Hematopoietic multipotent progenitor cell treated with erythropoietin and hydrocortisone succinate and interleukin-3 and kit ligand, for 4 days (in vitro differentiated cells): ENCODE data around the gene SEMA4A.
"Not testable (repeated sequence)": the region's sequence is repeated elsewhere in the genome, so short reads cannot be mapped to it uniquely, and the experiment has no call there.

Source experiments
- DNase-seq: peaks from one replicate; pipeline ENCODE4 v3.0.0-alpha.2; 2015

The SEMA4A gene

GRCh38 chr1:156198831-156199349 is 45.5 kb downstream of the SEMA4A start:
- peak; percentile 15 for DNase-seq

GRCh38 chr1:156200044-156200443 is 46.7 kb downstream of the SEMA4A start:
- no peak for DNase-seq

- DNase-seq: no peak
Measured at GRCh38 chr1:156203331-156203730, 49.9 kb downstream of the SEMA4A start.

- no peak for DNase-seq
Measured at GRCh38 chr1:156204686-156205085, 51.3 kb downstream of the SEMA4A start.

- no peak for DNase-seq
Measured at GRCh38 chr1:156211243-156211642, 57.9 kb downstream of the SEMA4A start.

GRCh38 chr1:156212130-156212529 is 58.7 kb downstream of the SEMA4A start:
- DNase-seq: no peak

- DNase-seq: peak; percentile 99
Measured at GRCh38 chr1:156212833-156213643, 59.7 kb downstream of the SEMA4A start, which contains the start of gene PMF1. PMF1 (plus strand) TSS chr1:156213007; CDS start chr1:156213016, 9 bp downstream.

- no peak for DNase-seq
Measured at GRCh38 chr1:156213644-156213966, 60.2 kb downstream of the SEMA4A start.

- DNase-seq: peak; percentile 31
Measured at GRCh38 chr1:156214024-156214748, 60.8 kb downstream of the SEMA4A start.

GRCh38 chr1:156216361-156217086 is 63.1 kb downstream of the SEMA4A start:
- DNase-seq: not testable (repeated sequence)

GRCh38 chr1:156217871-156218270 is 64.5 kb downstream of the SEMA4A start:
- DNase-seq: peak; percentile 70

GRCh38 chr1:156220226-156220625 is 66.8 kb downstream of the SEMA4A start:
- DNase-seq: no peak

GRCh38 chr1:156221986-156222692 is 68.8 kb downstream of the SEMA4A start:
- no peak for DNase-seq

GRCh38 chr1:156225677-156226014 is 72.3 kb downstream of the SEMA4A start:
- no peak for DNase-seq

- no peak for DNase-seq
Measured at GRCh38 chr1:156226116-156226538, 72.7 kb downstream of the SEMA4A start.

- DNase-seq: no peak
Measured at GRCh38 chr1:156226782-156227181, 73.4 kb downstream of the SEMA4A start.
